Measurements from ENCODE around the gene POLR2E. TPM values are rescaled to one million over a fixed set of nuclear protein-coding genes. Genes with fewer than 3 reads are reported as not detected.
A peak's percentile ranks its signal among the peaks of the same experiment; 100 is the strongest.

Gene POLR2E
- total and polyA plus RNA-seq, 2 of the 8 experiments (the other 6 are each of a cell fraction or from before 2014, with no cell fraction given) = 281 to 381 TPM

DNA sequence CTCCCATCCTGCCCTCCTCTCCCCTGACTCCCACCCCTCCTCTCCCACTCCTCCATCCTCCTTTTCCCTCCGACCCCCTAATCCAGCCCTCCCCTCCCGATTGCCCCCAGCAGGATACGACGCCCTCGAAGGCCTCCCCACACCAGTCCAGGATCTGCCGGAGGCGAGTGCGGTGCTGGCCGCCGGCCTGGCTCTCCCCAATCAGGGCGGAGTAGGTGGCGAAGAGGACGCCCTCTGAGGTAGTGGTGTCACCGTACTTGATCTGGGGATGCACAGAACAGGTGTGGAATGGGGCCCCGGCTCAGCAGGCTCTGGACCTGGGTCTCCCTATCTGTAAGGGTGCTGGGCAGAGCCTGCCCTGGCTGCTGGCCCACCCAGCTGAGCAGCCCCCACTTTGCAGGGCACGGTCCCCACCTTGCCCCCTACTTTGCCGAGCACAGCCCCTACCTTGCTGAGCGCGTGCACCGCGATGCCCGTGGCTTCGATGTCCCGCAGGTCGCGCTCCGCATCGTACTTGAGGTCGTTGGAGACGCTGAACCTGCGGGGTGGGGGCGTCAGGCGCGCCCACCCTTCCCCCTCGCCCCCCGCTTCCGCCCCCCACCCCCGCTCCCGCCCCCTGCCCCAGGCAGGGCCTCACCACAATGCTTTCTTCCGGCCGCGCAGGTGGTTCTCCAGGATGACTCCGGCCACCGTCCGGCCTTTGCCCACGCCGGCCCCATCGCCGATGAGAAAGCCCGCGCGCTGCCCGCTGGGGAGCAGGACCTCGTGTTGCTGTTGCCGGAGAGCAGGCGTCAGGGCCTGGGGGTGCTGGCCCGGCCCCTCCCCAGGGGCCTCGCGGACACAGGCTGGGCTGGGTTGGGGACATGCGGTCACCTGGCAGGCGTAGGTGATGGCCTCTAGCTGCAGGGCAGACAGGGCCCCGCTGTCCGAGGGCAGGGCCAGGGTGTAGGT lies 27.1 kb upstream of the POLR2E start:
- H3K14ac ChIP-seq (ENCODE audit: insufficient read length) = no peak overlapping the region
- H3K4me2 ChIP-seq (ENCODE audit: insufficient read depth in 1 of 2, low read depth in 2 of 2, low read length in 2 of 2) = no peak overlapping the region
- no peak overlapping the region for H2AFZ ChIP-seq (ENCODE audit: low read length)
- H3K9me3 ChIP-seq (ENCODE audit: insufficient read depth in 2 of 2, low read depth in 1 of 2, low read length in 1 of 2) = no peaks in the 10 kb centered on the region
- peaks cover 0 to 4% (median 2%) of the 10 kb centered on the region in 4 experiments; a peak in 3 of 7 replicates for H3K4me1 ChIP-seq (replicated peaks in 1 of 4; ENCODE audit: control insufficient read depth in 3 of 4, insufficient read depth in 4 of 4, low read length in 3 of 4)
- no peak overlapping the region for H3K4ac ChIP-seq (replicated peaks; ENCODE audit: insufficient read length, low read depth, low read length)
- no peak for DNase-seq (ENCODE audit: low read depth in 1 of 2, low spot score in 2 of 2)
- ChIA-PET POLR2A (ENCODE audit: partially characterized antibody) (interaction anchor here (1.1 to 1.9 kb wide), 8 partner anchors 9 to 147 kb away, joined by 3 to 7 read pairs (median 4); partner anchors contain the start of gene GPX4), CTCF (ENCODE audit: partially characterized antibody) (interaction anchor here (0.9 to 4.2 kb wide), 3 partner anchors 9 to 100 kb away, joined by 3 to 17 read pairs (median 14); no protein-coding TSS in a partner anchor)
- H2BK12ac ChIP-seq (ENCODE audit: low read depth, low read length) = peak overlapping the region; percentile 60; the same call in 1 of the 2 replicates
- H2BK15ac ChIP-seq (ENCODE audit: low read length) = no peak overlapping the region
- no peak overlapping the region for H4K5ac ChIP-seq (ENCODE audit: insufficient read length, low read depth, low read length)
- no peaks in the 10 kb centered on the region for H3K79me2 ChIP-seq (ENCODE audit: control insufficient read depth in 1 of 2, insufficient read depth in 2 of 2, low read length in 2 of 2)
- H3K4me3 ChIP-seq (ENCODE audit: extremely low read depth in 1 of 4, insufficient read depth in 2 of 4, low read depth in 3 of 4, low read length in 4 of 4) = no peak overlapping the region
- no peak overlapping the region for H2BK120ac ChIP-seq (replicated peaks; ENCODE audit: low read depth, low read length)
- H3K27me3 ChIP-seq (replicated peaks in 1 of 4; ENCODE audit: control insufficient read depth in 3 of 4, extremely low read depth in 1 of 4, insufficient read depth in 3 of 4, low read length in 3 of 4) = no peaks in the 10 kb centered on the region
- H2AK5ac ChIP-seq (ENCODE audit: low read depth, low read length) = no peak overlapping the region
- no peak overlapping the region for H3K56ac ChIP-seq (replicated peaks; ENCODE audit: insufficient read length, low read depth, low read length)
- FAIRE-seq = no peak
- H3K9ac ChIP-seq (replicated peaks in 1 of 4; ENCODE audit: extremely low read depth in 1 of 4, low read depth in 3 of 4, low read length in 3 of 4) = no peak overlapping the region
- WGBS, 2 experiments (ENCODE audit: extremely low coverage in 1 of 2, insufficient coverage in 1 of 2, insufficient read length in 1 of 2, insufficient replicate concordance in 2 of 2, low coverage in 1 of 2, low lambda C conversion rate in 2 of 2, missing lambda C conversion rate in 1 of 2) = 93% methylated on average over 18 of the region's 63 CpGs; no CpG with 5 or more reads in 1 of the 2 experiments
- no peak overlapping the region for H3K23ac ChIP-seq (ENCODE audit: insufficient read length)
- peak overlapping the region; percentile 38; the same call in 1 of the 2 replicates for H3K18ac ChIP-seq (ENCODE audit: extremely low read depth, low read length)
- no peaks in the 10 kb centered on the region for H3K79me1 ChIP-seq (ENCODE audit: low read depth, low read length)
- no peak overlapping the region for H2BK5ac ChIP-seq (ENCODE audit: low read depth, low read length)
- H3K36me3 ChIP-seq (ENCODE audit: control insufficient read depth in 2 of 4, insufficient read depth in 4 of 4, low read length in 3 of 4) = peaks cover 0 to 51% (median 5%) of the 10 kb centered on the region in 4 experiments; a peak in 4 of 8 replicates
- no peak overlapping the region for H2BK20ac ChIP-seq (ENCODE audit: low read length)
- peaks cover 0 to 1% of the 10 kb centered on the region in 2 experiments for H4K20me1 ChIP-seq (replicated peaks in 1 of 2; ENCODE audit: control insufficient read depth in 1 of 2, insufficient read depth in 2 of 2, low read length in 2 of 2)
- no peak overlapping the region for H4K91ac ChIP-seq (replicated peaks; ENCODE audit: insufficient read length, low read length)
- H3K27ac ChIP-seq (ENCODE audit: low read depth, low read length) = no peak overlapping the region
- H4K8ac ChIP-seq (ENCODE audit: extremely low read depth, insufficient read depth, low read length) = no peak overlapping the region
- no peaks in the 10 kb centered on the region for H3K23me2 ChIP-seq (ENCODE audit: low read depth, low read length)
- no peak for TF ChIP-seq EZH2 (IDR thresholded peaks at IDR 0.05; ENCODE audit: low read depth, low read length, severe bottlenecking)
- TF ChIP-seq RBBP5 (IDR thresholded peaks at IDR 0.05; ENCODE audit: borderline replicate concordance, low read depth, low read length) = no peak
- TF ChIP-seq ZNF274 (IDR thresholded peaks at IDR 0.05; ENCODE audit: borderline replicate concordance, extremely low read depth, low read length) = no peak
- no peak for TF ChIP-seq CHD1 (IDR thresholded peaks at IDR 0.05; ENCODE audit: low read depth, low read length)
- TF ChIP-seq TAF7 (optimal IDR thresholded peaks at IDR 0.05; ENCODE audit: borderline replicate concordance, low read depth, low read length) = no peak
- no peak for TF ChIP-seq POU5F1 (IDR thresholded peaks at IDR 0.05; ENCODE audit: low read depth, low read length)
- no peak for TF ChIP-seq FOSL1 (IDR thresholded peaks at IDR 0.05; ENCODE audit: insufficient read depth, low read depth, low read length)
- TF ChIP-seq GTF2F1 (IDR thresholded peaks at IDR 0.05; ENCODE audit: borderline replicate concordance, low read depth, low read length) = no peak
- TF ChIP-seq BRCA1 (IDR thresholded peaks at IDR 0.05; ENCODE audit: low read depth, low read length) = no peak
- no peak for TF ChIP-seq NANOG (IDR thresholded peaks at IDR 0.05; ENCODE audit: insufficient read depth, low read depth, low read length, poor library complexity, severe bottlenecking)
